Omental fat pad (tissue), 4 donors: Measurements from ENCODE around the gene CCDC28B. TPM values are rescaled to one million over a fixed set of nuclear protein-coding genes. Genes with fewer than 3 reads are reported as not detected.

Experiments
- ATAC-seq: fragments of 150-250 bp; one replicate; pipeline ENCODE4 v1.9.1; 2016; ENCODE audit warnings: mild to moderate bottlenecking, moderate library complexity; ENCODE audit not compliant: low FRiP score
- DNase-seq: peaks from one replicate; pipeline ENCODE4 v3.0.0-alpha.2; 2019; ENCODE audit warnings: low spot score
- total RNA-seq, 4 donors: library from RNA; depleted of rRNA; stranded (reverse); fragments of >200 nt; gene quantifications; one replicate each; pipeline ENCODE4 v1.1.0, GENCODE V29; 2016
- TF ChIP-seq, protein P1 (sequence below), 3 donors: fragments of 450-650 bp; IDR thresholded peaks; one replicate each; pipeline ENCODE4 v1.5.1; 2016 to 2017; ENCODE audit warnings: antibody characterized with exemption in 3 of 3, mild to moderate bottlenecking in 3 of 3, moderate library complexity in 2 of 3

Gene CCDC28B
- total RNA-seq, 4 donors from 2014 or later = 2.6 to 5.5 (median 3.1) TPM

DNA sequence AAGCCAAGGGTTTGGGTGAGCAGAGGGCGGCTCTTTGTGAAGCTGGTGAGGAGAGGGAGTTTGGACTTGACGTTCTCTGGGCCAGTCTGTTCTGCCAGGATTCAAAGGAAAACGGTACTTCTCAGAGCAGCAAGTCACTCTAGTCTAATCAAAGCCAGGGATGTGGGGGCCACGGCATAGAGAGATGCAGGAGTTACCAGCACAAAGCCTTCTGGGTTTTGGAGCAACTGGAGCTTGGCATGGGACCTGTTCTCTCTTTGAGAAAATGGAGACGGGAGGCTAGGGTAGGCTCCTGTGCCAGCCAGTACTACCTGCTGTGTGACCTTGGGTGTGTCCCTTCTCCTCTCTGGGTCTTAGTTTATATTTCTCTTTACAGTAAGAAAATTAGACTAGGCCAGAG, 18.8 kb upstream of the CCDC28B start:
- TF ChIP-seq, protein P1, sequence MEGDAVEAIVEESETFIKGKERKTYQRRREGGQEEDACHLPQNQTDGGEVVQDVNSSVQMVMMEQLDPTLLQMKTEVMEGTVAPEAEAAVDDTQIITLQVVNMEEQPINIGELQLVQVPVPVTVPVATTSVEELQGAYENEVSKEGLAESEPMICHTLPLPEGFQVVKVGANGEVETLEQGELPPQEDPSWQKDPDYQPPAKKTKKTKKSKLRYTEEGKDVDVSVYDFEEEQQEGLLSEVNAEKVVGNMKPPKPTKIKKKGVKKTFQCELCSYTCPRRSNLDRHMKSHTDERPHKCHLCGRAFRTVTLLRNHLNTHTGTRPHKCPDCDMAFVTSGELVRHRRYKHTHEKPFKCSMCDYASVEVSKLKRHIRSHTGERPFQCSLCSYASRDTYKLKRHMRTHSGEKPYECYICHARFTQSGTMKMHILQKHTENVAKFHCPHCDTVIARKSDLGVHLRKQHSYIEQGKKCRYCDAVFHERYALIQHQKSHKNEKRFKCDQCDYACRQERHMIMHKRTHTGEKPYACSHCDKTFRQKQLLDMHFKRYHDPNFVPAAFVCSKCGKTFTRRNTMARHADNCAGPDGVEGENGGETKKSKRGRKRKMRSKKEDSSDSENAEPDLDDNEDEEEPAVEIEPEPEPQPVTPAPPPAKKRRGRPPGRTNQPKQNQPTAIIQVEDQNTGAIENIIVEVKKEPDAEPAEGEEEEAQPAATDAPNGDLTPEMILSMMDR (IDR thresholded peaks at IDR 0.05) = no peak

DNA sequence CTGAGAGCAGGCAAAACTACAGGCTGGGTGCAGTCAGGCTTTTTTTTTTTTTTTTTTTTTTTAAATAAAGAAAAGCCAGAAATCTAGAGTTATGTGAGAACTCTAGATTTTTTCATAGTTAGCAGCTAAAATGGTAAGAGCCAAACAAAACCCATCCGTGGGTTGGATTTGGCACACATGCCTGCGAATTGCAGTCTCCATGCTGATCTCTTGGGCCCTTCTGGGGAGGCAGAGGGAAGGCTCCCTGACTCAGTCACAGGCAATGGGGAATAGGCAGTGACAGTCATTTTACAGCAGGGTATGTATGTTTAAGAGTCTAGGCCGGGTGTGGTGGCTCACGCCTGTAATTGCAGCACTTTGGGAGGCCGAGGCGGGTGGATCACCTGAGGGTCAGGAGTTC, 18.3 kb upstream of the CCDC28B start:
- TF ChIP-seq, protein P1 (IDR thresholded peaks at IDR 0.05) = no peak
- DNase-seq (no peak), ATAC-seq (no peak)

More for the DNA sequence above, 18.8 kb upstream of the CCDC28B start:
- ATAC-seq = no peak
- no peak for DNase-seq

DNA sequence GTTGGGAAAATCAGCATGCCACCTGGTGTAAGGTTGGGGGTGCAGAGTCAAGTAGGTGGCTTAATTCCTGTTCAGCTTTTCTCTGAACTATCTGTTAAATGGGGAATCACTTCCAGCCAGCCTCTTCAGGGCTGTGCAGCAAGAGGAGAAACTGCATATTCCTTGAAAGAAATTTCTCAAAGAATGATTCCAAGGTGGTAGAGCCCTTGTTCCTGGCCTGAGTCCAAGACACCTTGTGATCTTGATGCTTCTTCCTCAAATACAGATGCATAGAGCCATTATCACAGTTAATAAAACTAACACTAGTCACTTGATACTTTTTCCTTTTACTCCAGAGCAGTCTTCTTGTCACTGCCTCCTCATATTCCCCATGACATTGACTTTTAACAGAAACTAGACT, 15.7 kb upstream of the CCDC28B start:
- ATAC-seq (no peak), DNase-seq (no peak)
- TF ChIP-seq, protein P1 (IDR thresholded peaks at IDR 0.05) = no peak

DNA sequence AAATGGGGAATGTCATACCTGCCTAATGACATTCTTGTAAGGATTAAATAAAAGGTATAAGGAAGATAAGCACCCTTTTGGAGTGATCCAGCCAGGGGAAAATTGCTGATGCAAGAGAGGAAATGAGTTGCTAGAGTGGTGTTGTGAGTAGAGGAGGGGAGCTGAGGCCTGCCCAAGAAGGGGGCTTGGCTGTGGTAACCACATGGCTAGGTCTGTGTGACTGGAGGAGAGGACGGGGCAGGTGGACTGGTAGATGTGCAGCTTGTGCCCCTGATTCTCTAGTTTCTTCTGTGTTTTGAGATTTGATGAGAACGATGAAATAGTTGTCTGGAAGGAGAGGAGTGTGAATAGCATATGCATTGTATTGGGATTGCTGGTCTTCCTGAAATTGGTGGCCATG, 14.3 kb upstream of the CCDC28B start:
- DNase-seq = no peak
- no peak for ATAC-seq
- TF ChIP-seq, protein P1 (IDR thresholded peaks at IDR 0.05) = no peak

DNA sequence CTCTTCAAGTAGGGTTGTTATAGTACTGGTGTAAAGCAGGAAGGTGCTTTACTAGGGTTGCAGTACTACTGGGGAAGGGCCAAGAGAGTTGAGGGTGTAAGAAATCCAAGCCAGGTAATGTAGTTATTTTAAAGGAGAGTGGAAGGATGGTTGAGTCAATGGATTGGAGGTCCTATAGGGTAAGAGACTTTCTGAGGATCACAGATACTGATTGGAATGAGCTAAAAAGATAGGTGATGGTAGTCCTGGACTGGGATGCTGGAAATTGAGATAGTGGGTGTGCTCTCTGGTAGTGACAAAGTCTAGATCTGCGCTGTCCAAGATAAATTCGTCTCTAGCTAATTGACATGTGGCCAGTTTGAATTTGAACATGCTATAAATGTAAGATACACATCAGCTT, 13.9 kb upstream of the CCDC28B start:
- TF ChIP-seq, protein P1 (IDR thresholded peaks at IDR 0.05) = no peak
- no peak for ATAC-seq
- no peak for DNase-seq

DNA sequence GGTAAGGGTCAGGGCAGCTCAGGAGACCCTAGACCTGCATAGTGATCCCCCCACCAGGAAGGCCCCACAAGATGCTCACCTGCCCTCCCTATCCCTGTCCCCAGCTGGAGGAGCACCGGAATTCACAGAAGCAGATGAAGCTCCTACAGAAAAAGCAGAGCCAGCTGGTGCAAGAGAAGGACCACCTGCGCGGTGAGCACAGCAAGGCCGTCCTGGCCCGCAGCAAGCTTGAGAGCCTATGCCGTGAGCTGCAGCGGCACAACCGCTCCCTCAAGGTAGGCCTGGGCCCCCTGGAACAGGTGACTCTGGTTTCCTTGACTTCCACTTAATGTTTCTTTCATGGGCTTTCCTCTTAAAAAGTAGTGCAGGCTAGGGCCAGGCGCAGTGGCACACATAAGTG, 12.5 kb upstream of the CCDC28B start:
- ATAC-seq (no peak), DNase-seq (peak; percentile 7)
- TF ChIP-seq, protein P1 (IDR thresholded peaks at IDR 0.05) = no peak

DNA sequence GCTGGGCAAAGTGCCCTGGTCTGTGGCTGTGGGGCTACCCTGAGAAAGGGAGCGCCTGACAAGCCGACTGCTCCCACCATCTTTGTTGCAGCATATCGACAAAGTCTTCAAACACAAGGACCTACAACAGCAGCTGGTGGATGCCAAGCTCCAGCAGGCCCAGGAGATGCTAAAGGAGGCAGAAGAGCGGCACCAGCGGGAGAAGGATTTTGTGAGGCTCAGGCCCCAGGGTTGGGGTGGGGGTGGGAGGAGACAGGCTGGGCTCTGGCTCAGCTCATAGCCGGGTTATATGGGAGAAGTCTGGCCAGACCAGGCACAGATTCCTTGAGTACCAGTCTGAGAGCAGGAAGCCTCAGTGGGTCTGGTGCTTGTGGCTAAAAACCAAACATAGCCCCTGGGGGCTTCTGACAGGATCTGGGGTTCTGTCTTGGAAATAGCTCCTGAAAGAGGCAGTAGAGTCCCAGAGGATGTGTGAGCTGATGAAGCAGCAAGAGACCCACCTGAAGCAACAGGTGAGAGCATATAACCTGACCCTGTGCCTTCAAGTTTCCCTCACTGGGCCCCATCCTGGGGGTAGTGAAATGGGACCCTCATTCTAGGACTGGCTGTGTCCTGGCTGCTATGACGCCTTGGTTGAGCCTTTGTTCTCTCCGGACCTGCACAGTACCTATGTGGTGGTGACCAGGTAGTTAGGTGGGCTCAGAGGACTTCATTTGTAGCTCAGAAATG, 8.0 kb upstream of the CCDC28B start:
- no peak for ATAC-seq
- TF ChIP-seq, protein P1 (IDR thresholded peaks at IDR 0.05) = no peak
- DNase-seq = no peak
